ENCODE measurements around the gene ADRM1. TPM values are rescaled to one million over a fixed set of nuclear protein-coding genes. Genes with fewer than 3 reads are reported as not detected.
A peak's percentile ranks its signal among the peaks of the same experiment; 100 is the strongest.

Gene ADRM1
- total RNA-seq, 1 donor from 2014 or later, result 73.4 TPM

DNA sequence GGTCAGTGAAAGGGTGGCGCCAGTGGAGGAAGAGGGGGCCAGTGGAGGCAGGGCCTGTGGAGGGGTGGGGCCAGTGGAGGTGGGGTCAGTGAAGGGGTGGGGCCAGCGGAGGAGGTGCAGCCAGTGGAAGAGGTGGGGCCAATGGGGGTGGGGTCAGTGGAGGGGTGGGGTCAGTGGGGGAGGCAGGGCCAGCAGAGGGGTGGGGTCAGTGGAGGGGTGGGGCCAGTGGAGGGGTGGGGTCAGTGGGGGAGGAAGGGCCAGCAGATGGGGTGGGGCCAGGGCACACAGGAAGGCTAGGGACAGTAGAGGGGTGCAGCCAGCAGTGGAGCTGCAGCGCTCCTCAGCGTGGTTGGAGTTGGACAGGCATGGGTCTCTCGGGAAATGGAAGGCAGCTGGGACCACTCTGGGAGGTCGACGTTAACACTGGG is 18.7 kb downstream of the ADRM1 start:
- TF ChIP-seq, protein P1, sequence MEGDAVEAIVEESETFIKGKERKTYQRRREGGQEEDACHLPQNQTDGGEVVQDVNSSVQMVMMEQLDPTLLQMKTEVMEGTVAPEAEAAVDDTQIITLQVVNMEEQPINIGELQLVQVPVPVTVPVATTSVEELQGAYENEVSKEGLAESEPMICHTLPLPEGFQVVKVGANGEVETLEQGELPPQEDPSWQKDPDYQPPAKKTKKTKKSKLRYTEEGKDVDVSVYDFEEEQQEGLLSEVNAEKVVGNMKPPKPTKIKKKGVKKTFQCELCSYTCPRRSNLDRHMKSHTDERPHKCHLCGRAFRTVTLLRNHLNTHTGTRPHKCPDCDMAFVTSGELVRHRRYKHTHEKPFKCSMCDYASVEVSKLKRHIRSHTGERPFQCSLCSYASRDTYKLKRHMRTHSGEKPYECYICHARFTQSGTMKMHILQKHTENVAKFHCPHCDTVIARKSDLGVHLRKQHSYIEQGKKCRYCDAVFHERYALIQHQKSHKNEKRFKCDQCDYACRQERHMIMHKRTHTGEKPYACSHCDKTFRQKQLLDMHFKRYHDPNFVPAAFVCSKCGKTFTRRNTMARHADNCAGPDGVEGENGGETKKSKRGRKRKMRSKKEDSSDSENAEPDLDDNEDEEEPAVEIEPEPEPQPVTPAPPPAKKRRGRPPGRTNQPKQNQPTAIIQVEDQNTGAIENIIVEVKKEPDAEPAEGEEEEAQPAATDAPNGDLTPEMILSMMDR (IDR thresholded peaks at IDR 0.05), result no peak
- H3K27ac ChIP-seq, result no peak overlapping the region
- no peaks in the 10 kb centered on the region for H3K27me3 ChIP-seq

DNA sequence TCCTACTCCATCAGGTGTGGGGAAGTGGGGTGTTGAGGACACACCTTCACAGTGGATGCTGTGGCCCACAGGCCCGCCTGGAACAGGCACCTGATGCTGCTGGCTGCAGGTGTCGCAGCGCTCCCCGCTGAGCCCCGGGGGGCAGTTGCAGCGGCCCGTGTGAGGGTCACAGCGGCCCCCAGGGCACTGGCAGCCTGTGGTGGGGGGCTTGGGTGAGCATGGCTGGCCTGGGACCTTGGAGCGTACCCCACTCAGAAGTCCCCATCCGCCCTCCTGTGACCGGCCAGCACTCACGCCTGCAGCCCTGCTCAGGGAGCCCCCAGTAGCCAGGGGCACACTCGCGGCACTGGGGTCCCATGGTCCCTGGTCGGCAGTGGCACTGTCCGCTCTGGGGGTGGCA is 19.2 kb downstream of the ADRM1 start:
- DNase-seq, result no peak
- H3K4me3 ChIP-seq, result no peak overlapping the region
- H3K36me3 ChIP-seq, result peaks cover 38% of the 10 kb centered on the region
- H3K27ac ChIP-seq, result no peak overlapping the region
- no peaks in the 10 kb centered on the region for H3K4me1 ChIP-seq
- no peak for ATAC-seq
- TF ChIP-seq, protein P1 (IDR thresholded peaks at IDR 0.05), result no peak
- intact Hi-C loops (cut with DNase I), result no loop called here
- no peaks in the 10 kb centered on the region for H3K27me3 ChIP-seq
- no peaks in the 10 kb centered on the region for H3K9me3 ChIP-seq

More for the DNA sequence above, 18.7 kb downstream of the ADRM1 start:
- no peaks in the 10 kb centered on the region for H3K9me3 ChIP-seq
- peak; percentile 45 for ATAC-seq
- DNase-seq, result no peak
- H3K4me1 ChIP-seq, result no peaks in the 10 kb centered on the region
- H3K4me3 ChIP-seq, result no peak overlapping the region
- H3K36me3 ChIP-seq, result peaks cover 38% of the 10 kb centered on the region
- intact Hi-C loops (cut with DNase I), result no loop called here

DNA sequence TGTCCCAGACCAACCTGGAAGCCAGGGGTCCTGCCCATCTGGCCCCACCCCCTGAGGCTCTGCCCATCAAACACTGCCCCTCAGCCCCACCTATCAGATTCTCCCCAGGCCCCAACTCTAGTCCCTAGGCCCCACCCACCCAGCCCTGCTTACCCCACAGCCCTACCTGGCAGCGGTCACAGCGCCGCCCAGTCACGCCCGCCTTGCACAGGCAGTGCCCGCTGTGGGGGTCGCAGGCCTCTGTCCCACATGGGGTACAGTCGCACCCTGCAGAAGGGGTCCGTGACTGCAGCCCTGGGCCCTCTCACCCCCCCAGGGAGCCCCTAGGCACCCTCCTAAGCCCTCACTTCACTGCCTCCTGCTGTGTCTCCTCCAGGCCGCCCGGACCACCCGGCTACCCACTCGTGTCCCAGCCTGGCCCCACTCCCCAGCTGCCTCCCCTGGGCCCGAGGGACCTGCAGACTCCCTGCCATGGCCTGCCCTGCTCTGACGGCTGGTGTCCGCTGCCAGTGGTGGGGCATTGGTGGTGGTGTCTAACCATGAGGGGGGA is 19.8 kb downstream of the ADRM1 start:
- TF ChIP-seq, protein P1 (IDR thresholded peaks at IDR 0.05), result no peak
- intact Hi-C loops (cut with DNase I), result no loop called here
- Histone ChIP-seq H3K27me3 (no peaks in the 10 kb centered on the region), H3K27ac (no peak overlapping the region), H3K4me1 (no peaks in the 10 kb centered on the region), H3K36me3 (peaks cover 38% of the 10 kb centered on the region), H3K4me3 (no peak overlapping the region), H3K9me3 (no peaks in the 10 kb centered on the region)
- no peak for ATAC-seq
- no peak for DNase-seq

DNA sequence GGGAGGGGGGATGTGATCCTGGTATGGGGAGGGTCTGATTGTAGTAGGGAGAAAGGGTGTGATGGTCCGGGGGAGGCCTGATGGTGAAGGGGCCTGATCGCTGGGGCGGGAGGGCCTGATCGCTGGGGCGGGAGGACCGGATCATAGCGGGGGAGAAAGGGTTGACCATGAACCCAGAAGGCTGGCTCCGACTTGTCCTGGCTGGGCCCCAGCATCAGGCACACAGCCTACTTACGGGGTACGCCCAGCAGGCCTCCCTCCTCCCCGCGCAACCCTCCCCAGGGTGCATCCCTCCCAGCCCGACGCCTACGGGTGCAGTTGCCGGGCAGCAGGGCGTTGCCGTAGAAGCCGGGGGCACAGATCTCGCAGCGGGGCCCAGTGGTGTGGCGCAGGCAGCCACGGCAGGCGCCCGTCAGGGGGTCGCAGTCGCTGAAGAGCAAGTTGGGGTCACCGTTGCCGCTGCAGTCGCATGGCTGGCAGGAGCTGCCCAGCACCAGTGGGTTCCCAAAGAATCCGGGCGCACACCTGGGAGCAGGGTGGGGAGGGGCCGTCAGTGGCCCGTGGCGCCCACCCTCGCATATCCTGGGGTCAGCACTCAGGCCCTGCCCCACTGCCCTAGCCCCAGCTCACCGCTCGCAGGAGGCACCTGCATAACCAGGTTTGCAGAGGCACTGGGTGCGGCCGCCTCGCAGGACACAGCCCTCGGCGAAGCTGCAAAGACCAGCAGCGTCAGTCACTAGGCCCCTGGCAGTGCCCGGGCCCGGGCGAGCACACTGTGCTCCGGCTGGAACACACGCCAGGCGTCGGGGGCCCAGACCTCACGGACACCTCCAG is 20.6 kb downstream of the ADRM1 start:
- Histone ChIP-seq H3K4me1 (no peaks in the 10 kb centered on the region), H3K27ac (no peak overlapping the region), H3K36me3 (peaks cover 46% of the 10 kb centered on the region), H3K27me3 (no peaks in the 10 kb centered on the region), H3K9me3 (no peaks in the 10 kb centered on the region), H3K4me3 (no peak overlapping the region)
- intact Hi-C loops (cut with DNase I), result no loop called here
- no peak for ATAC-seq
- TF ChIP-seq, protein P1 (IDR thresholded peaks at IDR 0.05), result no peak
- no peak for DNase-seq

DNA sequence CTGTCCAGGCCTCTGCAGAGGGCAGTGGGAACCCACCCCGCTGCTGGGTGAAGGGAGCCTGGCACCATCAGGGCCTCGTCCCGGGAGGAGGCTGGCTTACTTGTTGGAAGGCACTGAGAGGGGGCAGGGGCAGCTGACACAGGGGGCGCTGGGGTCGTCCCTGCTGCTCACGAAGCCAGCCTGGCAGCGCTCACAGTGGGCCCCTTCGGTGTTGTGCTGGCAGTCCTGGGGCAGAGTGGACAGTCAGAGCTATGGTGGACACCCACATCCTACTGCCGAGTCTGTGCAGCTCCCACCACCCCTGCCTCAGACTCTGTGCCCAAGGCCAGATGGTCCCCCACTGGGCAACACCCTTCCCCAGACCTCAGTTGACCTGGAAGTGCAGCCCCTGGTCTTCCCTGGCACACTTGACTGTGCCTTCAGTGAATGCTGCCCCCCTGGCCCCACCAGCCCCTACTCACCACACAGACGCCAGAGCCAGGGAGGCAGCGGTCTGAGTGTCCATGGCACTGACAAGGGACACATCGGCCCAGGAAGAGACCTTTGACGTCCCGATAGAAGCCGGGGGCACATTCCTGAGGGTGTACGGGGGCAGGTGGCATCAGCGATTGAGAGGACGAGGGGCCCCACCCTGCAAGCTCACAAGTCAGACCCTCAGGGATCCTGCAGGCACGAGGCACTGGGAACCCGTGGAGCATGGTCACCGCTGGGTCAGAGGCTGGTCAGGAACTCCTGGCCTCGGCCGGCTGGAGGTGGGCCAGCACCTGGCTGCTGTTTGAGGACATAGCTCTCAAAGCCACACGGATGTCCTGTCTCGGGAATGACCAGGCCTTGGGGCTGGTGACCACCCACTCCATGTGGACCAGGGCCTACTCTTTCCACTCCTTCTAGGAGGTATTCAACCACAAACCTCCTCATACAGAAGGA is 21.4 kb downstream of the ADRM1 start:
- ATAC-seq, result no peak
- peaks cover 52% of the 10 kb centered on the region for H3K36me3 ChIP-seq
- TF ChIP-seq, protein P1 (IDR thresholded peaks at IDR 0.05), result no peak
- H3K27me3 ChIP-seq, result no peaks in the 10 kb centered on the region
- H3K27ac ChIP-seq, result no peak overlapping the region
- no peaks in the 10 kb centered on the region for H3K9me3 ChIP-seq
- no peak for DNase-seq
- intact Hi-C loops (cut with DNase I), result no loop called here
- no peaks in the 10 kb centered on the region for H3K4me1 ChIP-seq
- H3K4me3 ChIP-seq, result no peak overlapping the region

All from upper lobe of right lung (tissue), 1 donor.